ENCODE data around the gene ZMIZ1.

Gene ZMIZ1

GRCh38 chr10:79158402-79159097 lies 89.8 kb downstream of the ZMIZ1 start:
- DNase-seq: no peak

GRCh38 chr10:79159141-79159651 lies 90.4 kb downstream of the ZMIZ1 start:
- DNase-seq: no peak

- DNase-seq: no peak
Measured at GRCh38 chr10:79159785-79160184, 91.0 kb downstream of the ZMIZ1 start.

GRCh38 chr10:79160191-79160590 lies 91.4 kb downstream of the ZMIZ1 start:
- no peak for DNase-seq

- DNase-seq: no peak
Measured at GRCh38 chr10:79161557-79161956, 92.8 kb downstream of the ZMIZ1 start.

- no peak for DNase-seq
Measured at GRCh38 chr10:79162022-79162421, 93.3 kb downstream of the ZMIZ1 start.

GRCh38 chr10:79162861-79163665 lies 94.3 kb downstream of the ZMIZ1 start:
- no peak for DNase-seq

- DNase-seq: no peak
Measured at GRCh38 chr10:79163666-79163975, 94.9 kb downstream of the ZMIZ1 start.

GRCh38 chr10:79164075-79164474 lies 95.3 kb downstream of the ZMIZ1 start:
- no peak for DNase-seq

GRCh38 chr10:79165070-79165778 lies 96.5 kb downstream of the ZMIZ1 start:
- no peak for DNase-seq

GRCh38 chr10:79166312-79166721 lies 97.6 kb downstream of the ZMIZ1 start:
- no peak for DNase-seq

GRCh38 chr10:79166741-79167140 lies 98.0 kb downstream of the ZMIZ1 start:
- DNase-seq: no peak

GRCh38 chr10:79167537-79167936 lies 98.8 kb downstream of the ZMIZ1 start:
- no peak for DNase-seq

GRCh38 chr10:79168210-79168609 lies 99.4 kb downstream of the ZMIZ1 start:
- no peak for DNase-seq

- no peak for DNase-seq
Measured at GRCh38 chr10:79170226-79170752, 101.5 kb downstream of the ZMIZ1 start.

GRCh38 chr10:79170993-79171392 lies 102.2 kb downstream of the ZMIZ1 start:
- no peak for DNase-seq

GRCh38 chr10:79171504-79171903 lies 102.7 kb downstream of the ZMIZ1 start:
- DNase-seq: no peak

GRCh38 chr10:79172881-79173280 lies 104.1 kb downstream of the ZMIZ1 start:
- DNase-seq: no peak

- no peak for DNase-seq
Measured at GRCh38 chr10:79173582-79174262, 105.0 kb downstream of the ZMIZ1 start.

- DNase-seq: no peak
Measured at GRCh38 chr10:79176052-79176501, 107.3 kb downstream of the ZMIZ1 start.

GRCh38 chr10:79176949-79177602 lies 108.3 kb downstream of the ZMIZ1 start:
- no peak for DNase-seq

- no peak for DNase-seq
Measured at GRCh38 chr10:79178070-79178576, 109.4 kb downstream of the ZMIZ1 start.
